HG03520 (cell line): ENCODE results near the gene STARD8.
"Not testable (repeated sequence)": the region's sequence is repeated elsewhere in the genome, so short reads cannot be mapped to it uniquely, and the experiment has no call there.

Experiments used
- ATAC-seq: cut with Tn5 transposase; IDR thresholded peaks from one replicate; pipeline ENCODE4 v1.9.1; 2021; ENCODE audit warnings: mild to moderate bottlenecking, moderate library complexity; ENCODE audit not compliant: unreplicated experiment

Gene STARD8

GRCh38 chrX:68735266-68735665, 87.8 kb downstream of the STARD8 start:
- ATAC-seq = no peak

GRCh38 chrX:68741864-68742263, 94.4 kb downstream of the STARD8 start:
- ATAC-seq = not testable (repeated sequence)

GRCh38 chrX:68743754-68744153, 96.3 kb downstream of the STARD8 start:
- no peak for ATAC-seq

DNA sequence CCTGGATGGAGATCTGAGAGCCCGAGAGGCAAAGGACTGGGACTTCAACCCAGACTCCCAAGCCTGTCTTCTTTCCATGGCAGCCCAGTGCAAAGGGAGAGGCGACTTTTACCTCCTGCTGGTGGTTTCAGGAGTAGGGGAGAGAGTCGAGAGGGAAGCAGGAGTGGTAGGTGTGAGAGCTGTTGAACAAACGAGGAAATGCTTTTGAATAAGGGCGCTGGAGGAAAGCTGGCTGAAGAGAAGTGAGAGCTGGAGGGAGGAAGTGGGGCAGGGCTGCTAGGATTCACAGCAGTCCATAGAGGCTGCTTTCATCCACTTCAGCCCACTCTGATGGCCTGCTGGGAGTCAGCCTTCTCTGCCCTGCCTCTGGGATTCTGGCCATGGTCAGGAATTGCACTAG, 99.5 kb downstream of the STARD8 start:
- ATAC-seq = no peak

- no peak for ATAC-seq
Measured at GRCh38 chrX:68748030-68748429, 100.6 kb downstream of the STARD8 start.

- ATAC-seq = no peak
Measured at GRCh38 chrX:68749426-68749825, 102.0 kb downstream of the STARD8 start.

DNA sequence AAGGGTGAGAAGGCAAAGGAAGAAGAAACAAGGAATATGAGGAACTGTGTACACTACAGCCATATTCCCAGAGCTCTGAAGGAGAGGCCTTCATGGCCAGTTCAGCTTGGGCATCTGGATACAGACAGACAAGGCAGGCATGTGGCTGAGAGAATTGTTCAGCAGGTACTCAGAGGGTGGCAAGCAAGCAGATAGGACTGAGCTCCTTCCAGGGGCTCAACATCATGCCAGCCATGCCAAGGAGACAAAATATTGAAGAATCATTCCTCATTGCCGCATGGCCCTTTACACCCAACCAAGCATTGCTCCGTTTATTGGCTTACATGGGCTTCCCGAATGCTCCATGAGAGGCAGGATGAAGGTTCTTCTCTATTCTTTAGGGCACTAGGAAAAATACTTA, 102.8 kb downstream of the STARD8 start:
- ATAC-seq = no peak

DNA sequence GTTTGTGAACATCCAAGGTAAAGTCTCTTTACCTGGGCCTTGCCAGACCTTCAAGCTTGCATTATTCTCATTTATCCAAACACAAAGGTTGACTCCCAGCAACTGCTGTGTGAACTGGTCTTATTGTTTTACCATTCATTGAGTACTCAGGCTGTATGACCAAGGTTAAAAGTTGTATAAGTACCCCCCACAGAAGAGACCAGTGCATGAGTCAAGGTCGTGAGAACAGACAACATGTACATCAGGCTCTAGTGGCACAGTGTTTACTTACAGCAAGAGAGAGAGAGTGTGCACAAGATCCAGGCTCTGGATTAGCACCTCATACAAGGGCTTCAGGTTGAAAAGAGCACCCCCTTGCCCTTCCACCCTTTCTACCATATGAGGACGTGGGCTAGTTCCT, 103.9 kb downstream of the STARD8 start:
- ATAC-seq = no peak

DNA sequence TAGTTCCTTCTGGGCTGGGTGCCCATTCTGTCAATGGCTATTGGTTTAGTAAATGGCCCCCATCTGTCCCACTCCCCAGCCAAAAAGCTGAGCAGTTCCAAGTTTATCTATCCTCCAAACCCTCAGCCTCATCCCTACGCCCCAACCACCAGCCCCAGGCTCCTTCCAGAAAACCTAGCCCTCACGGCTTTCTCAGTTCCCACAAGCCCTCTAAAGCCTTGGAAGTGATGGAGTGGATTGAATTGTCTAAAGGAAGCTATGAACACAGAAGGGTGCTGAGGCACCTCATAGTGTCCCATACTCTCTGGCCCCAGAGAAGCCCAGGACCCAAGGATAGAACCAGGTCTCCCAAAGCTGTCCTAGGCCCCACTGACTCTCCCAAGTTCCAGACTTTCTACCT, 105.8 kb downstream of the STARD8 start:
- no peak for ATAC-seq

DNA sequence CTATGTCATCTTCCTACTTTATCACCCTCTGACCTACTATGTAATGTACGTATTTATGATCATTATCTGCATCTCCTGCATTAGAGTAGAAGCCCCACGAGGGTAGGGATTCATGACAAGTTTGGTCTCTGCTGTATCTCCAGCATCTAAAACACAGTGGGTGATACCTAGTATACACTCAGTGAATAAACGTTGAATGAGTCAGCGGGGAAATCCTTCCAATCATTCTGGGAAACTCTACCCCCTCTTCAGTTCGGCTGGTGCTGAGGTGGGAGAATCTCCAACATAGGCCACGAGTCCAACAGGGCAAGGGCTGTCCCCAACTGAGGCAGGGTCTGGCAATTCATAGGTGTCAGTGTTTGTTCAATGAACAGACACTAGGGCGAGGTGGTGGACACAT, 106.9 kb downstream of the STARD8 start:
- no peak for ATAC-seq

DNA sequence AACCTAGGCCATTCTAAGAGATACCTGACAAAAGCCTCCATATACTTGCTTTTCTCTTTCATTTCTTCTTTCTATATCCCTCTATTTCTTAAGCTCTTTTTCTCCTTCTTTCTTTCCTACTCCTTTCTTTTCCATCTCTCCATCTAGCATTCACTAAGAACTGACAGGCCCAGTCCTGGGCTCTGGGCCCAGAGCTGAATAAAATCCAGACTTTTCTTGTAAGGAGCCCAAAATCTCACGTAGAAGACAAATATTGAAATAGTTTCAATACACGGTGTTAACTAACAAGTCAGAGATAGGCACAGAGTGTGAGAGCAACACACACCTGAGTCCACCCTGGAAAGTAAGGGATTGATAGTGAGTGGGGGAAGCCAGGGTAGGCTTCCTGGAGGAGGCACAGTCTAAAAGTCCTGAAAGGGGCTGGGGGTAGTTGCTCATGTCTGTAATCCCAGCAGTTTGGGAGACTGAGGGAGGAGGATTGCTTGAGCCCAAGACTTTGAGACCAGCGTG, 108.2 kb downstream of the STARD8 start:
- ATAC-seq = no peak

- no peak for ATAC-seq
Measured at GRCh38 chrX:68757331-68757730, 109.9 kb downstream of the STARD8 start.

- no peak for ATAC-seq
Measured at GRCh38 chrX:68757731-68758130, 110.3 kb downstream of the STARD8 start.

DNA sequence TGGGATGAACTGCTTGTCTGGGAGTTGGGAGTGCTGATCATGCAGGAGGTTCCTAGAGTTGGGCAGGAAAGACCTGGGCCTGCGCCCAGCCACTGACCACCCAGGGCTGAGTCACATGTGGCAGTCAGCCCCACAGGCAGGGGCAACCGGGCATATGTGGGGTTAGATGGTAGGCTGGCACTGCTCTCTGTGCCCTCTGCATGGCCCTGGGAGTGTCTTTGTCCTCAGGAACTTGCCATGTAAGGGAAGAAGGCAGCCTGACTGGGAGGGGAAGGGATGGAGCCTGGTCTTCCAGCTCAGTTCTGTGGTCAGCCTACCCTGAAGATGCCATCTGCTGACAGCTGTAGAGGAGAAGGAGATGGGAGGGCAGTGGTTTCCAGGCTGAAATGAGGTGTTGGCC, 111.2 kb downstream of the STARD8 start:
- no peak for ATAC-seq

DNA sequence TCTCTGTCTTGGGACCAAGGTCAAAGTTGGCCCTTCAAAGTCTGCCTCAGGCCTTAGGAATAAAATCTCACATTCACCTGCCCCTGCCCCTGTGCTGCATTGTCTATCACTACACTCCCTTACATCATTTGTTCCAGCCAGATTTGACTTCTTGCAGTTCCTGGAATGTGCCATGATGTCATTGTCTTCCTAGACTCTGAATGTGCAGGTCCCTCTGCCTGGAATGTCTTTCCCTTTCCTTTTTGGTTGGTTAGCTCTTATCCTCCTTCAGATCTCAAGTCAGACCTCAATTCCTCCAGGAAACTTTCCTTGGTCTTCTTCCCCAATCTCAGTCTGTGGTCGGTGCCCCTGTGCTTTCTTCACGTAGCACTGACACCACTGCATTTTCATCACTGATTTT, 113.6 kb downstream of the STARD8 start:
- no peak for ATAC-seq

DNA sequence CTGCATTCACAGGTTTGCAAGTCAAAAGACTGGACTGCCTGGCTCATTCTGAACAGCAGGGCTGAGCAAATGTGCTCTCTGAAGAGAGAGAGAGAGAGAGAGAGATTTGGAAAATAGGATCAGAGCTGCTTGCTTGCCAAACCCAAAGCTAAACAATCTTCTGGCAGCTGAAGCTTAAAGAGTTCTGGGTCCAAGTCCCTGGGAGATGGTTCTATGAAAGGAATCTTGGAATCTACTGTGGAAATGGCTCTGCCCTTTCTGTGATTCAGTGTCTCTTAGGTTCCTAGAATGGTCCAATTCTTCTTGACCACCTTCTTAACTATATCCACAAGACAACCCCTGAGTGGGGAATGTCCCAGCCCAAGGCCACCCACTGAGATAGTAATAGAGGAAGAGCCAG, 115.3 kb downstream of the STARD8 start:
- no peak for ATAC-seq

- ATAC-seq = no peak
Measured at GRCh38 chrX:68763481-68763880, 116.0 kb downstream of the STARD8 start.
